HL-60 (cell line): ENCODE measurements around the gene DPF3.

Experiments
- DNase-seq, 2 experiments: peaks; one replicate each; pipeline ENCODE4 v3.0.0-alpha.2; 2010 to 2020; ENCODE audit warnings: low read depth in 1 of 2, low spot score in 1 of 2
- H3K27ac ChIP-seq: fragments of 250-450 bp; sonication (Bioruptor Pico); replicated peaks from 2 replicates; pipeline ENCODE4 v1.5.1; 2020; ENCODE audit warnings: mild to moderate bottlenecking, moderate library complexity
- H3K27me3 ChIP-seq: fragments of 250-450 bp; sonication (Bioruptor Pico); 2 replicates; pipeline ENCODE4 v1.5.1; 2021; ENCODE audit warnings: mild to moderate bottlenecking, moderate library complexity; ENCODE audit not compliant: insufficient read depth, poor library complexity, severe bottlenecking
- H3K4me3 ChIP-seq: replicated peaks from 2 replicates; pipeline ENCODE4 v1.5.1; 2011; ENCODE audit warnings: mild to moderate bottlenecking, control low read depth, low read length; ENCODE audit not compliant: insufficient read depth
- GABPA ChIP-seq: IDR thresholded peaks from 2 replicates; pipeline ENCODE4 v1.6.1; 2012; ENCODE audit warnings: low read depth
- POLR2AphosphoS5 ChIP-seq: IDR thresholded peaks from 2 replicates; pipeline ENCODE4 v1.6.1; 2012; ENCODE audit warnings: low read depth
- REST ChIP-seq: IDR thresholded peaks from 2 replicates; pipeline ENCODE4 v1.6.1; 2012; ENCODE audit warnings: low read depth; ENCODE audit not compliant: insufficient replicate concordance
- SPI1 ChIP-seq: IDR thresholded peaks from 2 replicates; pipeline ENCODE4 v1.6.1; 2012; ENCODE audit warnings: low read depth, mild to moderate bottlenecking, borderline replicate concordance
- long read RNA-seq: library from polyadenylated mRNA; unstranded; transcript quantifications from one replicate; pipeline ENCODE4 v2.0.0, GENCODE V29; 2020
- TF ChIP-seq, protein P1 (sequence below): IDR thresholded peaks from one replicate; pipeline ENCODE4 v1.5.1; 2011; ENCODE audit warnings: low read length, control low read depth, inconsistent platforms; ENCODE audit not compliant: insufficient read depth

Gene DPF3
- long read RNA-seq: 0 reads

DNA sequence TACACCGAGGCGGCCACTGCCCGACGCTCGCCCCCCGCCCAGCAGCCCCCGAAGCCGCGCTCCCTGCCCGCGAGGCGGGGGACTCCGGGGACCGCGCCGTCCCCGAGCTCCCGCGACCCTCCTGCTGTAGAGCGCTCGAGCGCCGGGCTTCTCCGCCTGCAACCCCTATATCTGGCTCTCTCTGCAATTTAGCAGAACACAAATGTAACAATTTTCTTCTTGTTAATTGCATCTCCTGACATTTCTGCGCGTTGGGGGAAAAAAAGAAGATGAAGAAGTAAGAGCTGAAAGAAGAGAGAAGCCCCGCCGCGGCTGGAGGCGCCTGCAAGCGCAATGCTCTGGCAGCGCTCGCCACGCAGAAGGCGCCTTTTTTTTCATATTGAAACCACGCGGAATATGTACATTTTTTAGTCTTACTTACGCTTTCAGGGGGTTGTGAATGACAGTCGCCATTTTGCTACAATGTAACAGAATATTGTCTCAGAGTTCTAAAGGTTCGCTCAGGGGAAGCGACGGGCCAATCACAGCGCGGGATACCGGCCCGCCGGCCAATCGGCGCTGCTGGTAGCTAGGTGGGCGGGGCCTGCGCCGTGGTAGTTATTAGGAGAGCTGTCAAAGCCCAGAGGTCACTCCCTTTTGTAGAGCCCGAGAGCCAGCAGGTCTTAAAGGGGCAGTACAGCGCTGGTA lies at the start of gene DPF3:
DPF3 (minus strand) TSS at position 466 of the 687 bp plus-strand sequence; CDS start at position 453, 13 bp downstream.
- Histone ChIP-seq H3K4me3 (peak within 1 kb of the TSS; percentile 59), H3K27me3 (peaks cover 12% of the 10 kb centered on the region), H3K27ac (no peak within 1 kb of the TSS)
- DNase-seq: peak; percentile 65 to 76
- TF ChIP-seq, protein P1, sequence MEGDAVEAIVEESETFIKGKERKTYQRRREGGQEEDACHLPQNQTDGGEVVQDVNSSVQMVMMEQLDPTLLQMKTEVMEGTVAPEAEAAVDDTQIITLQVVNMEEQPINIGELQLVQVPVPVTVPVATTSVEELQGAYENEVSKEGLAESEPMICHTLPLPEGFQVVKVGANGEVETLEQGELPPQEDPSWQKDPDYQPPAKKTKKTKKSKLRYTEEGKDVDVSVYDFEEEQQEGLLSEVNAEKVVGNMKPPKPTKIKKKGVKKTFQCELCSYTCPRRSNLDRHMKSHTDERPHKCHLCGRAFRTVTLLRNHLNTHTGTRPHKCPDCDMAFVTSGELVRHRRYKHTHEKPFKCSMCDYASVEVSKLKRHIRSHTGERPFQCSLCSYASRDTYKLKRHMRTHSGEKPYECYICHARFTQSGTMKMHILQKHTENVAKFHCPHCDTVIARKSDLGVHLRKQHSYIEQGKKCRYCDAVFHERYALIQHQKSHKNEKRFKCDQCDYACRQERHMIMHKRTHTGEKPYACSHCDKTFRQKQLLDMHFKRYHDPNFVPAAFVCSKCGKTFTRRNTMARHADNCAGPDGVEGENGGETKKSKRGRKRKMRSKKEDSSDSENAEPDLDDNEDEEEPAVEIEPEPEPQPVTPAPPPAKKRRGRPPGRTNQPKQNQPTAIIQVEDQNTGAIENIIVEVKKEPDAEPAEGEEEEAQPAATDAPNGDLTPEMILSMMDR: no peak
- no peak for TF ChIP-seq GABPA
- no peak for TF ChIP-seq POLR2AphosphoS5
- TF ChIP-seq REST: no peak
- TF ChIP-seq SPI1: no peak

DNA sequence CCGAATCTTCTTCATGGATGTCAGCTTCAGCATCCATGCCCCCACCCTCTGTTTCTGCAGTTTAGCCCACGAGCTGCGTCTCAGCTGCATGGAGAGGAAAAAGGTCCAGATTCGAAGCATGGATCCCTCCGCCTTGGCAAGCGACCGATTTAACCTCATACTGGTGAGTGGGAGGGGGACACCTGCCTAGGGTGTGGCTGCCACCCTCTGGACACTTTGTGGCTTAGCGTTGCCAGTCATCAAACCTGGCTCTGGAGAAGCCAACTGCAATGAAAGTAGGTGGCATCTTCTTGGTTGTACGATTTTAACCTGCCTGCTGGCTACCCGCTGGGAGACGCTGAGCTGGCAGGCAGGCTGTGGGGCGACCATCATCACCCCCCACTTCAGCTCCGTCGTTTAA lies 49.0 kb upstream of the DPF3 start:
- Histone ChIP-seq H3K4me3 (no peak overlapping the region), H3K27ac (no peak overlapping the region), H3K27me3 (no peaks in the 10 kb centered on the region)
- DNase-seq: no peak
- TF ChIP-seq POLR2AphosphoS5: no peak
- no peak for TF ChIP-seq SPI1
- no peak for TF ChIP-seq GABPA
- TF ChIP-seq, protein P1: no peak
- no peak for TF ChIP-seq REST

GRCh38 chr14:72941286-72941985 lies 47.5 kb upstream of the DPF3 start:
- TF ChIP-seq POLR2AphosphoS5 (no peak), GABPA (no peak), SPI1 (no peak), REST (no peak)
- TF ChIP-seq, protein P1: no peak
- Histone ChIP-seq H3K4me3 (no peak overlapping the region), H3K27ac (no peak overlapping the region)

More at GRCh38 chr14:72941286-72941985, 47.5 kb upstream of the DPF3 start:
- DNase-seq: no peak
- H3K27me3 ChIP-seq: no peaks in the 10 kb centered on the region
